Measurements from ENCODE around the gene SLC25A24.
"Not testable (repeated sequence)": the region's sequence is repeated elsewhere in the genome, so short reads cannot be mapped to it uniquely, and the experiment has no call there.

SLC25A24 gene

DNA sequence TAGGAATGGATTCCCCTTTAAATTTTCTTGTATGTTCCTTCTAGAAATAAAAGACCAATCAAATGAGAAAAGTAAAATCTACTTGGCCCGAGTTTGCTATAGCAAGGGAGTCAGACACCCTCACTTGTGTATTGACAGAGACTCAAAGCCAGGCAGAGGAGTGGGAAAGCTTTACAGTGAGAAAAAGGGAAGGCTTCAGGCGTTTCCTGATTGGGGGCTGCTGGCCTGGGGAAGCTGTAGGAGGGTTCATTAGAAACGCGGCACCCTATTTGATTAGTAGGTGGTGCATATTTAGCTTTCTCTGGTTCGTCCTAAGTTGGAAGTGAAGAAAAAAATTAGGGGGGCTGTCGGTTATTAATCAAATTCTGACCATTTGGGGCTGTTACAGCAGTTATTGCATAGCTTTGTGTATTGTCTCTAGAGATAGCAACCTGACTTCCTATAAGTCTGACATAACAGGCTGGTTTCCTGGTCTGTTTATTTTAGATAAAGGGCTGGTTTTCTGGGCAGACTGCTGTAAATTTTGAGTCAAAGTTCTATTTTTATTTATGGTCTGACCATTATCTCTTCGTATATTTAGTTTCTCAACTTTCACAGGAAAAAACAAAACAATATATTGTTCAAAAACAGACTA lies 10.0 kb downstream of the SLC25A24 start:
- no peak overlapping the region for H3K4me2 ChIP-seq (ENCODE audit: low read length)
- H3K9me3 ChIP-seq (ENCODE audit: control insufficient read depth, low read length), result no peaks in the 10 kb centered on the region
- TF ChIP-seq, protein P1, sequence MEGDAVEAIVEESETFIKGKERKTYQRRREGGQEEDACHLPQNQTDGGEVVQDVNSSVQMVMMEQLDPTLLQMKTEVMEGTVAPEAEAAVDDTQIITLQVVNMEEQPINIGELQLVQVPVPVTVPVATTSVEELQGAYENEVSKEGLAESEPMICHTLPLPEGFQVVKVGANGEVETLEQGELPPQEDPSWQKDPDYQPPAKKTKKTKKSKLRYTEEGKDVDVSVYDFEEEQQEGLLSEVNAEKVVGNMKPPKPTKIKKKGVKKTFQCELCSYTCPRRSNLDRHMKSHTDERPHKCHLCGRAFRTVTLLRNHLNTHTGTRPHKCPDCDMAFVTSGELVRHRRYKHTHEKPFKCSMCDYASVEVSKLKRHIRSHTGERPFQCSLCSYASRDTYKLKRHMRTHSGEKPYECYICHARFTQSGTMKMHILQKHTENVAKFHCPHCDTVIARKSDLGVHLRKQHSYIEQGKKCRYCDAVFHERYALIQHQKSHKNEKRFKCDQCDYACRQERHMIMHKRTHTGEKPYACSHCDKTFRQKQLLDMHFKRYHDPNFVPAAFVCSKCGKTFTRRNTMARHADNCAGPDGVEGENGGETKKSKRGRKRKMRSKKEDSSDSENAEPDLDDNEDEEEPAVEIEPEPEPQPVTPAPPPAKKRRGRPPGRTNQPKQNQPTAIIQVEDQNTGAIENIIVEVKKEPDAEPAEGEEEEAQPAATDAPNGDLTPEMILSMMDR (IDR thresholded peaks at IDR 0.05), result no peak
- H3K9ac ChIP-seq, result no peak overlapping the region
- no peaks in the 10 kb centered on the region for H3K27me3 ChIP-seq (ENCODE audit: control insufficient read depth, insufficient read depth, low read length)
- H3K4me3 ChIP-seq (ENCODE audit: low read depth, low read length), result no peak overlapping the region
- no peak overlapping the region for H2AFZ ChIP-seq
- no peaks in the 10 kb centered on the region for H3K79me2 ChIP-seq
- H3K36me3 ChIP-seq (ENCODE audit: control insufficient read depth, insufficient read depth, low read length), result no peaks in the 10 kb centered on the region
- H3K4me1 ChIP-seq, result no peaks in the 10 kb centered on the region
- H3K27ac ChIP-seq, result no peak overlapping the region

DNA sequence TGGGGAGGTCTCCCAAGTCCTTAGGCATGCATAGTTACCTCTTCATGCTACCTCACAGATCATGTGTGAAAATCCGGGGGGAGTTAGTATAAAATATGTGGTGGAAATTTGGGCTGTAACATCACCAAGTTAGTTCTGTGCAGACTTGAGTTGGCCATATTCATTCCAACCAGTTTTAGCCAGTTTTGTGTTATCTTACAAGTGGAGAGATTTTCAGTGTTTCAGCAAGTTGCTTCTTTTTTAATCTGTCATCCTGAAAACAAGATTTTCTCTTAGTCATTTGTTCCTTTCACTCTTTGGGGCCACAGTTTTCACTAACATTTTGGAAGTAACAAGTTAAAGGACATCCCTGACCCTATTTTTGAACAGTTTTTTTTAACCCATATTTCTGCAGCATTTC lies 11.3 kb downstream of the SLC25A24 start:
- H3K9me3 ChIP-seq (ENCODE audit: control insufficient read depth, low read length), result no peaks in the 10 kb centered on the region
- H3K27ac ChIP-seq, result no peak overlapping the region
- H3K9ac ChIP-seq, result no peak overlapping the region

DNA sequence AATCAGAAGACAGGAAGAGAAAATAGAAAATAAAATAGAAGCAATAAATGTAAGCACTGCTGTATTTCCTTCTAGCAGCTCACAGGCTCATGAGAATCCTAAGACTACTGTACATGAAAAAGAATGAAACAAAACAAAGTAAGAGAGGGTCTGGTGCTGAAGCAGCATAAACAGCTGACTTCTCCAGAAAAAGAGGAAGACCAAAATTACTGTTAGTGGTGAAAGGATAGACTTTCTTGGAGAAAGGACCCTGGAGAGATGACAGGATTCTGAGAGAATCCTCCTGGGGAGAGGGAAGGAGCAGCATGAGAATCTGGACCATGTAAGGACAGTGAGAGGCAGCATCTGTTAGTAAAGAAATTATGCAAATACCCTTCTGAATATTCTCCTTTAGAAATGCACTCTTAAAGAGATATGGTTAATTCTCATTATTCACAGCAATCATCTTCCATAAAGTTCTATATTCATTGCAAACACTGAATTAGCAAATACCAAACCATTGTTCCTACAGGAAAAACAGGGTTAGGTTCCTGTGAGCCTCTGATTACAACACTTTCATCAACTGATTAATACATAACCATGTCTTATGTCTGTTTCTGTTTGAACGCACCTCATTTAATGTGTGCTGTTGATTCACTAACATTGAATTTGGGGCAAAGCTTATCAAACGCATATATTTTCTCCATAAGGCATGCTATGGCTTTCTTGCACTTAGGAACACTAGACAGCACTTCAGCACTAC lies 17.0 kb downstream of the SLC25A24 start:
- Histone ChIP-seq H3K36me3 (ENCODE audit: control insufficient read depth, insufficient read depth, low read length) (no peaks in the 10 kb centered on the region), H3K4me1 (no peaks in the 10 kb centered on the region), H3K27ac (peak overlapping the region; percentile 72), H3K79me2 (peaks cover 2% of the 10 kb centered on the region), H3K4me3 (ENCODE audit: low read depth, low read length) (no peak overlapping the region), H3K27me3 (ENCODE audit: control insufficient read depth, insufficient read depth, low read length) (no peaks in the 10 kb centered on the region), H2AFZ (no peak overlapping the region), H3K4me2 (ENCODE audit: low read length) (no peak overlapping the region), H3K9me3 (ENCODE audit: control insufficient read depth, low read length) (no peaks in the 10 kb centered on the region), H3K9ac (no peak overlapping the region)
- TF ChIP-seq, protein P1 (IDR thresholded peaks at IDR 0.05), result no peak

More for the DNA sequence above, 11.3 kb downstream of the SLC25A24 start:
- H3K4me1 ChIP-seq, result no peaks in the 10 kb centered on the region
- no peak overlapping the region for H3K4me3 ChIP-seq (ENCODE audit: low read depth, low read length)
- no peaks in the 10 kb centered on the region for H3K36me3 ChIP-seq (ENCODE audit: control insufficient read depth, insufficient read depth, low read length)
- H3K27me3 ChIP-seq (ENCODE audit: control insufficient read depth, insufficient read depth, low read length), result no peaks in the 10 kb centered on the region
- no peak overlapping the region for H3K4me2 ChIP-seq (ENCODE audit: low read length)
- TF ChIP-seq, protein P1 (IDR thresholded peaks at IDR 0.05), result no peak
- no peak overlapping the region for H2AFZ ChIP-seq
- no peaks in the 10 kb centered on the region for H3K79me2 ChIP-seq

DNA sequence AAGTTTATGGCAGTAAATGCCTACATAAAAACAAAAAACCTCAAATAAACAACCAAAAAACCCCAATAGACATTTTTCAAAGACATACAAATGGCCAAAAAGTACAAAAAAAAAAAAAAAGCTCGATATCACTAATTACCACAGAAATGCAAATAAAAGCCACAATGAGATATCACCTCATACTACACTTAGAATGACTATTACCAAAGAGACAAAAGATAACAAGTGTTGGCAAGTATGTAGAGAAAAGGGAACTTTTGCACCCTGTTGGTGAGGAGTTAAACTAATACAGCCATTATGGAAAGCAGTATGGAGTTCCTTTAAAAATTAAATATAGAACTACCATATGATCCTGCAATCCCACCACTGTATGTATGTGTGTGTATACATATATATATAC lies 21.1 kb downstream of the SLC25A24 start:
- Histone ChIP-seq H3K79me2 (peaks cover 6% of the 10 kb centered on the region), H3K4me3 (ENCODE audit: low read depth, low read length) (no peak overlapping the region), H3K9ac (no peak overlapping the region), H3K27me3 (ENCODE audit: control insufficient read depth, insufficient read depth, low read length) (no peaks in the 10 kb centered on the region), H3K9me3 (ENCODE audit: control insufficient read depth, low read length) (no peaks in the 10 kb centered on the region), H2AFZ (no peak overlapping the region), H3K27ac (no peak overlapping the region), H3K36me3 (ENCODE audit: control insufficient read depth, insufficient read depth, low read length) (no peaks in the 10 kb centered on the region), H3K4me2 (ENCODE audit: low read length) (no peak overlapping the region), H3K4me1 (no peaks in the 10 kb centered on the region)
- TF ChIP-seq, protein P1 (IDR thresholded peaks at IDR 0.05), result no peak

DNA sequence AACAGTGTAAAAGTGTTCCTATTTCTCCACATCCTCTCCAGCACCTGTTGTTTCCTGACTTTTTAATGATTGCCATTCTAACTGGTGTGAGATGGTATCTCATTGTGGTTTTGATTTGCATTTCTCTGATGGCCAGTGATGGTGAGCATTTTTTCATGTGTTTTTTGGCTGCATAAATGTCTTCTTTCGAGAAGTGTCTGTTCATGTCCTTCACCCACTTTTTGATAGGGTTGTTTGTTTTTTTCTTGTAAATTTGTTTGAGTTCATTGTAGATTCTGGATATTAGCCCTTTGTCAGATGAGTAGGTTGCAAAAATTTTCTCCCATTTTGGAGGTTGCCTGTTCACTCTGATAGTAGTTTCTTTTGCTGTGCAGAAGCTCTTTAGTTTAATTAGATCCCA lies 37.7 kb downstream of the SLC25A24 start:
- H2AFZ ChIP-seq; H3K4me2 ChIP-seq (ENCODE audit: low read length); H3K36me3 ChIP-seq (ENCODE audit: control insufficient read depth, insufficient read depth, low read length); H3K9me3 ChIP-seq (ENCODE audit: control insufficient read depth, low read length); H3K79me2 ChIP-seq; H3K9ac ChIP-seq; H3K27ac ChIP-seq; H3K4me3 ChIP-seq (ENCODE audit: low read depth, low read length); H3K27me3 ChIP-seq (ENCODE audit: control insufficient read depth, insufficient read depth, low read length); H3K4me1 ChIP-seq: not testable (repeated sequence)

DNA sequence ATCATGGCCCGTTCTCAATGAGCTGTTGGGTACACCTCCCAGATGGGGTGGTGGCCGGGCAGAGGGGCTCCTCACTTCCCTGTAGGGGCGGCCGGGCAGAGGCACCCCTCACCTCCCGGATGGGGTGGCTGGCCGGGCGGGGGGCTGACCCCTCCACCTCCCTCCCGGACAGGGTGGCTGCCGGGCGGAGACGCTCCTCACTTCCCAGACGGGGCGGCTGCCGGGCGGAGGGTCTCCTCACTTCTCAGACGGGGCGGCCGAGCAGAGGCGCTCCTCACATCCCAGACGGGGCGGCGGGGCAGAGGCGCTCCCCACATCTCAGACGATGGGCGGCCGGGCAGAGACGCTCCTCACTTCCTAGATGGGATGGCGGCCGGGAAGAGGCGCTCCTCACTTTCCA lies 40.2 kb downstream of the SLC25A24 start:
- not testable (repeated sequence) for H3K9me3 ChIP-seq (ENCODE audit: control insufficient read depth, low read length); H3K27me3 ChIP-seq (ENCODE audit: control insufficient read depth, insufficient read depth, low read length); H3K36me3 ChIP-seq (ENCODE audit: control insufficient read depth, insufficient read depth, low read length)

More for the DNA sequence above, 40.2 kb downstream of the SLC25A24 start:
- H3K4me3 ChIP-seq (ENCODE audit: low read depth, low read length); H2AFZ ChIP-seq; H3K9ac ChIP-seq; H3K4me1 ChIP-seq; H3K79me2 ChIP-seq; H3K27ac ChIP-seq; H3K4me2 ChIP-seq (ENCODE audit: low read length): not testable (repeated sequence)

Data from parathyroid adenoma (tissue), 2 donors.